SW480 (cell line): ENCODE results near the gene SFTPD.
"Not testable (repeated sequence)": the region's sequence is repeated elsewhere in the genome, so short reads cannot be mapped to it uniquely, and the experiment has no call there.

Experiments used
- DNase-seq: peaks from one replicate; pipeline ENCODE4 v3.0.0-alpha.2; 2016; ENCODE audit warnings: low spot score

SFTPD gene

GRCh38 chr10:79948976-79949722 is at the start of gene SFTPD:
SFTPD (minus strand) TSS chr10:79949105; CDS start chr10:79946659, 2,446 bp downstream.
- no peak for DNase-seq

- no peak for DNase-seq
Observed at GRCh38 chr10:79995979-79996634, 47.2 kb upstream of the SFTPD start.

- no peak for DNase-seq
Observed at GRCh38 chr10:79994556-79994955, 45.7 kb upstream of the SFTPD start.

DNA sequence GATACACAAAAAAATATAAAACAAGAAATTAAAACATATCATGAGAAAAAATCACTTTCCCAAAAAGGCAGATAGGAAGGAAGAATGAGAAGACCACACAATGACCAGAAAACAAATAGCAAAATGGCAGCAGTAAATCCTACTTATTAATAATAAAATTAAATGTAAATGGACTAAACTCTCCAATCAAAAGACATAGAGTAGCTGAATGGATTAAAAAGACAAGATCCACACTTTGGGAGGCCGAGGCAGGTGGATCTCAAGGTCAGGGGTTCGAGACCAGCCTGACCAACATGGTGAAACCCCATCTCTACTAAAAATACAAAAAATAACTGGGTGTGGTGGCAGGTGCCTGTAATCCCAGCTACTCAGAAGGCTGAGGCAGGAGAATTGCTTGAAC is 39.3 kb upstream of the SFTPD start:
- not testable (repeated sequence) for DNase-seq

GRCh38 chr10:79986661-79987060 is 37.8 kb upstream of the SFTPD start:
- not testable (repeated sequence) for DNase-seq

DNA sequence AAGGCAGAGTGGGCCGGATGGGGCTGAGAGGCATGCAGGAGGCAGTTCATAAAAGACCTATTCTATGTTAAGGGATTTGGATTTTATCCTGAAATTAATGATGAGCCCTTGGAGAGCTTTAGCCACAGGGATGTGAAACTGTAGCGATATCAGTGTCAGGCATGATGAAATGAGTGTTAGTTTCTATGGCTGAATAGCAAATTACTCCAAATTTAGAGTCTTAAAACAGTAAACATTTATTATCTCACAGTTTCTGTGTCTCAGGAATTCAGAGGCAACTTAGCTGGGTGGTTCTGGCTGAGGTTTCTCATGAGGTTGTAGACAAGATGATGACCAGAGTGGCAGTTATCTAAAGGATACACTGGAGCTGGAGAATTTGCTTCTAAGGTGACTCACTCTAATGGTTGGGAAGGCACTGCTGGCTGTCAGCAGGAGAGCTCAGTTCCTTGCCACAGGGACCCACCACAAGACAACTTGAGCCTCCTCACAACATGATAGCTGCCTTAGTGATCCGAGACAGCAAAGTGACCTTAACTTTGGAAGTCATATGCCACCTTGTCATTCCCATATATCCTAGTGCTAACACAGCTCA is 36.7 kb upstream of the SFTPD start:
- no peak for DNase-seq

DNA sequence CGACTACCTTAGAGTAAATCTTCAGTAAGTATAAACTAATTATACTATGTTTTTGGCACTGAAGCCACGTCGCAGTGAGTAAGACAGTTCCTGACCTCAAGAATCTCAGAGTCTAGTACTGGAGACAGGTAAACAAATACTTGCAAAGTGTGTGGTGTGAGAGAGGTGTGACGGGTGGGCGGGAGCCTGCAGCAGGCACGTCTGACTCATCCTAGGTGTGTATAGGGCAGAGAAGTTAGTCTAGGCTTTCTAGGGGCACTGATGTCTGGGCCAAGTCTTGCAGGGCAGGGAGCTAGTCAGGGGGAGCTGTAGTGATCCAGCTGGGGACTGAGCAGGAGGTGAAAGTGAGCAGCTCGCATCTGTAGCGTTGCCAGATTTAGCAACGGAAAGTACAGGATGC is 35.9 kb upstream of the SFTPD start:
- peak; percentile 87 for DNase-seq

GRCh38 chr10:79983286-79983909 is 34.5 kb upstream of the SFTPD start:
- DNase-seq = no peak

- DNase-seq = no peak
Observed at GRCh38 chr10:79982861-79983260, 34.0 kb upstream of the SFTPD start.

DNA sequence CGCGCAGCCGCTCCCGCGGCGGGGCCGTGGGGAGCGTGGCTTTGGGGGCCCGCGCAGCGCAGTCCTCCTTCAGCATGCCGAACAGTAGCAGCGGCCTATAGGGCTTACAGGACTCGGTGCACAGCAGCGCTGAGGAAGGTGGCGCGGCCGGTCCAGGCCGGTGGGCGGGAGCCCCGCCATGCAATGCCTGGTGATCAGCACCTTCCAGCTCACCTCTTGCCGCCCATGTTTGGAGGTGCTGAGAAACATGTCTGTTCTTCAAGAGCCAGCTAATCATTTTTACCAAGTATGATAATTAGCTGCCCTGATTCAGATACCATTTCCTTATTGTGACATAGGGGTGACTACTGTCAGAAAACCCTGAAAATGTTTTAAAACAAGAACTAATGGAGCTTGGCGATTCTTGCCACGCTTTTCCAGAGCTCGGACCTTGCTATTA is 33.5 kb upstream of the SFTPD start:
- peak; percentile 40 for DNase-seq

GRCh38 chr10:79981450-79982361 is 32.8 kb upstream of the SFTPD start:
- DNase-seq = peak; percentile 74

DNA sequence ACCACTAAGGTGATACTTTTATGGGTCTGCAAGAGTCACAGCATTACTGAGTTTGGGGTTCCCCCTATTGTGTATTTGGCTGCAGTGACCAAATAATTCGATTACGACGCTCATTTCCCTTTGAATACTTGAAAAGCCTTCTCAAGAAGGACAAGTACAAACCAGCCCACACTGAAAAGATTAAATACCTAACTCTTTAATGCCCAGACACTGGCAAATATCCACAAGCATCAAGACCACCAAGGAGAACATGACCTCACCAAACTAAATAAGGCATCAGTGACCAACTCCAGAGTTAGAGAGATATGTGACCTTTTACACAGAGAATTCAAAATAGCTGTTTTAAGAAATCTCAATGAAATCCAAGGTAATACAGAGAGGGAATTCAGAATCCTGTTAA is 31.8 kb upstream of the SFTPD start:
- no peak for DNase-seq

- DNase-seq = no peak
Observed at GRCh38 chr10:79979976-79980687, 31.2 kb upstream of the SFTPD start.

GRCh38 chr10:79979310-79979975 is 30.5 kb upstream of the SFTPD start:
- no peak for DNase-seq

GRCh38 chr10:79976999-79977398 is 28.1 kb upstream of the SFTPD start:
- DNase-seq = no peak

DNA sequence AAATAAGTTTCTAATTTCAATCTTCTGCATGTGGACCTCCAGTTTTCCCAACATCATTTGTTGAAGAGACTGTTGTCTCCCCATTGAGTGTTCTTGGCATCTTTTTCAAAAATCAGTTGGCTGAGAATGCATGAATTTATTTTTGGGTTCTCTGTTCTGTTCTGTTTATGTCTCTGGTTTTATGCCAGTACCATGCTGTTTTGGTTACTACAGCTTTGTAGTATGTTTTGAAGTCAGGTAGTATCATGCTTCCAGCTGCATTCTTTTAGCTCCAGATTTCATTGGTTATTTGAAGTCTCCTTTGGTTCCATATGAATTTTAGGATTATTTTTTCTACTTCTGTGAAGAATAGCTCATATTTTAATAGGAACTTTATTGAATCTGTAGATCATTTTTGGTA is 21.2 kb upstream of the SFTPD start:
- DNase-seq = no peak

GRCh38 chr10:79947787-79948424 is 999 bp downstream of the SFTPD start:
- DNase-seq = no peak

- DNase-seq = no peak
Observed at GRCh38 chr10:79947083-79947415, 1.9 kb downstream of the SFTPD start.

- DNase-seq = no peak
Observed at GRCh38 chr10:79946271-79947082, 2.4 kb downstream of the SFTPD start.
